GM19099 (cell line): ENCODE results near the gene ITGA4.

Experiments
- POLR2A ChIP-seq: IDR thresholded peaks from 3 replicates; pipeline ENCODE4 v1.6.1; 2011; ENCODE audit warnings: low read depth; ENCODE audit not compliant: insufficient read length; ENCODE audit errors: extremely low read depth

ITGA4 gene

DNA sequence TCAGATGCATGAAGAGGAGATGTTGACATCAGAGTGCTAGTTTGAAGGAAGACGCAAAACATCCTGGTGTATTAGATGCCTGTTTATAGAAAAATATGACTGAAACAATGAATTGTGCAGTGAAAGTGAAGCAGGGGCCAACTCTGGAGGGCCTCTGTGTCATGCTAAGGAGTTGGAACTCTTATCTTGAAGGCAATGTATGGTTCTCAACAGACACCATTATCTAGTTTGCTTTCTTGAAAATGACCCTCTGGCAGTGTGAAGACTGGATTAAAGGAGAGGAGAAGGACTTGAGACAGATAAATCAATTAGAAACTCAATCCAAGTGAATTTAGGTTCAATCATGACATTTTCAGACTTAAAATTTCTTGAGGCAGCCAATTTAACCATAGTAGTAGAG, 63.1 kb downstream of the ITGA4 start:
- no peak for TF ChIP-seq POLR2A

DNA sequence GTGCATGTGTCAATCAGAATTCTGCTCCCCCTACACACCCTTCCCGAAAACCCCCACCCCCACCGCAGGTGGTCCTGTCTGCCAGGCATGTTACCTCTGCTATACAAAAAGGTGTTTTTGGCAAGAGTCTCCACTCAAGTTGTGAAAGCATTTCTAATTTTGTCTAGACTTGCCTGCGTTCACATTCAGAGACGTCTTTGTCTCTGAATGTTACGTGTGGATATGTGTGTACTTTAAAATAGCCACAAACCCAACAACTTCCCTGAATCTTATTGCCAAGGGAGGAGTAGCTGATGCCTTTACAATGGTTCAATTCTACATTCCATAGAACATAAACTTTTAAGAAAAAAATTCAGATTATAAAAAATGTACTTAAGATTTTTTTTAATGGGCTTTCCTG, 66.6 kb downstream of the ITGA4 start:
- TF ChIP-seq POLR2A, result no peak

DNA sequence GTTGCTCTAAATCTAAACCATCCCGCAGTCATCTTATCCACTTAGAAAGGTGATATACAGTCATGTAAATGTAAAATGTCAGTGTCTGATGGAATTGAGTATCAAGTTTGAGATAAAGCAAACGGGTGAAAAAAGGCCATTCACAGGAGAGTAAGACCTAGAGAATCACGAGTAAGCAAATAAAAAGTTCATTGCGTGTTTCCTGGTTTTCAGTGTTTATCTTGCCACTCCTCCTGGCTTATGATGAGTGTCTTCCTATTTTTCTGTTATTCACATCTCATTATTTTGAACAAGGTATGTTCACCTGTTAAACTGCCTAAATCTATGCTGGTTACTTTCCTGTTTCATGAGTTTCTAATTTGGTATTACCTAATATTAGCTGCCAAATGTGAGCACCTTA, 68.8 kb downstream of the ITGA4 start:
- TF ChIP-seq POLR2A, result no peak

DNA sequence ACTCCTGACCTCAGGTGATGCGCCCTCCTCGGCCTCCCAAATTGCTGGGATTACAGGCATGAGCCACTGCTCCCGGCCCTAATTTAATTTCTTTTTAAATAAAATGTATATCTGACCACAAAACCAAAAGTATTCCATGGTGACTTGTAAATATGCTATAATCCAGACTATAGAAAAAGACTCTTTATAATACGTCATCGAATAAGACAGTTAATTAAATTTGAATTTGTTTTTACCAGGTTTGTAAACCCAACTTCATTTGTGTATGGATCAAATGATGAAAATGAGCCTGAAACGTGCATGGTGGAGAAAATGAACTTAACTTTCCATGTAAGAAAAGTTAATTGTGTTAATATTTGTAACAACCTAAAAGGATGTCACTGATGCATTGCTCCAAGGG, 69.9 kb downstream of the ITGA4 start:
- TF ChIP-seq POLR2A, result no peak

DNA sequence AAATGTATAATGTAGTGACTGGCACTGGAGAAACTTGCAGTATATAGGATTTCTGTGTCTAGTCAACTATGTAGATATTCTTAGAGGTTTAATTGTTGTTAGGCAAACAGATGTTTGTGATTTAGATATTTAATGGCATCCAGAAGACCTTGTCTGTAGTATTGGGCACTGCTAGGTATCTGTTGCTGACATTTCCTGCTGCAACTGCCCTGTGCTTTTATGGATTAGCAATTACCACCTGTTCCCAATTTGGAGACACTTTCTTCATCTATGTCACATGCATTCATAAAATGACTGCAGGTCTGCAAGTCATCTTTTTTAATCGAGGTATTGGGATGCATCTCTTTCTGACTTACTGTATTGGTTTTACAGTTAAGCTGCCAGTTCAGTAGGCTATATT, 71.3 kb downstream of the ITGA4 start:
- TF ChIP-seq POLR2A, result no peak

DNA sequence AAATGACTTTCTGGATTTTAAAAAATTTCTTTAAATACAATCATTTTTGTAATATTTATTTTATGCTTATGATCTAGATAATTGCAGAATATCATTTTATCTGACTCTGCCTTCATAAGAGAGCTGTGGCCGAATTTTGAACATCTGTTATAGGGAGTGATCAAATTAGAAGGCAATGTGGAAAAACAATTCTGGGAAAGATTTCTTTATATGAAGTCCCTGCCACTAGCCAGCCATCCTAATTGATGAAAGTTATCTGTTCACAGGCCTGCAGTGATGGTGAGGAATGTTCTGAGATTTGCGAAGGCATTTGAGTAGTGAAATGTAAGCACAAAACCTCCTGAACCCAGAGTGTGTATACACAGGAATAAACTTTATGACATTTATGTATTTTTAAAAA, 79.5 kb downstream of the ITGA4 start:
- no peak for TF ChIP-seq POLR2A

DNA sequence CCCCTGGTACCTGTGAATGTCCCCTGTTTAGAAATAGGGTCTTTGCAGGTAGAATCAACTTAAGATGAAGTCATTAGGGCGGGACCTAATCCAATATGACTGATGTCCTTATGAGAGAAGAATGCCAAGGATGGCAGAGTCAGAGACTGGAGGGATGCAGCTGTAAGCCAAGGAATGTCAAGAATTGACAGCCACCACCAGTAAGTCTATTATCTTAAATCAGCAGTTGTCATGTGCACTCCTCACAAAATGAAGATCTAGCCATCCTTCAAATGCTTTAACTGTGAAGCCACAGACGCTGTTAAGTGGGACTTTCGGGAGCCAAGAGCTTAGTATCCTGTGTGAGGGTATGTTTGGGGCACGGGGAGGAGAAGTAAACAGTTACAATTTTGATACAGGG, 83.2 kb downstream of the ITGA4 start:
- TF ChIP-seq POLR2A, result no peak

DNA sequence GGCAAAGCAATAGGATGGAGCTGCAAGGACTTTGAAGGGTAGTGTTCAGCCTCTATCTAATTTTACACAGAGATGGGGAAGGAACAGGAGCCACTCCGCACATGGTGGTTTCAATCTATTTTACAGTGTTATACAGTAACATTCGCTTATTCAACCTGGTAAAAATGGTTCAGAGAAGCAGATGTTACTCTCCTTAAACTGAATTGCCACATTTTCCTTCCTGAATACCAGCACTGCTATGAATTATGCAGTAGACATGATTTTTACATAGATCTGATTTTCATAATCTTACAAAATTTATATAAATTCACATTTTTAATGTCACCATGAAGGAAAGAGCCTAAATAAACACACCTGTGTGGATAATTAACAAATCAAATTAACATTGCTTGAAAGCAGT, 85.0 kb downstream of the ITGA4 start:
- no peak for TF ChIP-seq POLR2A

DNA sequence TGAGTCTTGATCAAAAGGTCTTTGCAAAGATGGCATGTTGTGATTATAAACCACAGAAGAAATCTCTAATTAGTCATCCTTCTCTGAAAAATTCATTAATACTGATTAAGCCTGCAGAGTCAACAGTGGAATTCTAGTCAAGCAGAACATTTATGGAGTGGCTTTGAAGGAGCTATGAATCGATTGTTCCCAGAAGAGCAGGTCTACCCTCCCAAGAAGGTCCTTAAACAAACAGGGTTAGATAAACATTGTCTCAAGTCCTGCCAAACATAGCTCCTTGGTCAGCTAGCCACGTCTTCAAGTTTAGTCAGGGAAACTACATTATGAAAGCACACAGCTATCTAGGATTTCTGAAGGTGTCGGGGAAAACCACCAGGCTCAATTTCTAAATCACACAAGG, 88.9 kb downstream of the ITGA4 start:
- no peak for TF ChIP-seq POLR2A

DNA sequence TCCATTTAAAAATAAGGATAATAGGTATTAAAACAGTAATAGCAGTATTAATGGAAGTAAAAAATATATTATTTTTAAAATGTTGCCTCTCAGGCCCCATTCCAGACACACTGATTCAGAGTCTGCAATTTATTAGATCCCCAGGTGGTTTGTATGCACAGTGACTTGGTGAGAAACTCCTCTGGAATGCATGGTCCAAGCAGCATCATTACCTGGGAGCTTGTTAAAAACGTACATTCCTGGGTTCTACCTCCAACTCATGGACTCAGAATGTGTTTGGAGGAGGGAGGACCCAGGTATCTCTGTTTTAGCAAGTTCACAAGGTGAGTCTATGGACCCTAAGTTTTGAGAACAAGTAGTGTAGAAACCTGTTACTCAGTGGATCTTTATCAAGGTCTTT, 95.6 kb downstream of the ITGA4 start:
- TF ChIP-seq POLR2A, result no peak

DNA sequence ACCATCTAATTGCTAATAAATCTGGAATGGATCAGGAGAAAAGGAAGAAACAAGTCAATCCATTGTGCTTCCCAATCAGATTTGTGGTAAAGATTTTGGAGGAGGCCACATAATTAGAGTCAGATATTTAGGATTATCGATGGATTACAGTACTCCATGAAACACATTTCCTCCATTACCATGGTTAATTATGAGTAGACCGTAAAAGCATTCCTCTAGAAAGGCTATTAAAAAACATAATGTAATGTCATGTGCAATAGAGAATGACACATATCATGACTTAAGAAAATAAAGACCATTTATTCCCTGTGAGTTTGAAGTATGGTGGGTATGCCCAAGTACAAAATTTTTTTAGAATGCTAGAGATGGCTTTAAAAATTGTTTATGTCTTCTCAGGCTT, 96.1 kb downstream of the ITGA4 start:
- TF ChIP-seq POLR2A, result no peak

DNA sequence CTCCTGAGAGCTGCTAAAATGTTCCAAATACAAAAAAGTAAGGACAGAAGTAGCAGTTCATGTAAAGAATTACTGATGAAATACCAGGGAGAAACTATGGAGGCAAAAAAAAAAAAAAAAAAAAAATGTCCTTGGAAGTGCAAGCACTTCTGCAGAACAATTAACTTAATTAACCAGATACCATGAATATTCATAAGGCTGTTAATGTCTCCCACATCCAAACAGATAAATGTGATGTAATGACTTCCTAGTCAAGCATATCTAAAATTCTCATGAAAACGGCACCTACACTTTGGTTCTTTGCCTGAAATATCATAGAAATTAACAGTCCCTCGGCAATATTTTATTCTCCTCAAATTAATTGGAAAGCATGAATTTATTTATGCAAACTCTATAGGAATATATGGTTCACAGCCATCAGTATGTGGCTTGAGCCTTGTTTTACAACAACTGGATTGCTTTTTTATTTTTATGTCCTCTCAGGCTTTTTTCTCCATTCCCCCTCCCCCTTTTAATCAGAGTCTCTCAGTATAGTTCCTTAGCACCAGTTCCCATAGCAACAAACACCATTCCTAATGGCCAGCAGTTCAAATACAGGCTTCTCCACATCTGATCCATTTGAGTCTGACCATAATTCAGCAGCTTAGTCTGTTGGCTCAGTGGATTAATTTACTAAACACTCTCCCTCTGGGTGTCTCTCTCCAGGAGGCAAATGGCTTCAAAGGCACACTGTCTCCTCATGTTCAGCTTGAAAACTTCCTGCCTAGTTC, 97.1 kb downstream of the ITGA4 start:
- TF ChIP-seq POLR2A, result no peak

DNA sequence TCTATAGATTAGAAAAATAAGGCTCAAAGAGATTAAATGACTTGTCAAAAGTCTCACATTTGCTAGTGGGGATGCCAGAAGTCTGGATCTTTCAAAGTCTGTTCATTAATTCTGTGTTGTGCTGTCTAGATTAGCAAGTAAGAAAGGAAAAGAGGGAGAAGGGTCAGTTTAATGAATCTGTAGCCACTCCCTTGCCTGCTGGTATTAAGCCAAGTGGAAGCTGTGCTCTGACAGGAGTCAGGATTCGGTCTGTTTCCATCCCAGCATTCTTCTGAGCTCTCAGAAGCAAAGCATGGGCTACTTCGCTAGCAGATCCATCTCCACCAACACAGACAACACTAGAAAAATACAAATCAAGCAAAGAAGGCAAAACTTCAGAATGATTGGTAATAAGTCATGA, 101.2 kb downstream of the ITGA4 start:
- TF ChIP-seq POLR2A, result no peak

DNA sequence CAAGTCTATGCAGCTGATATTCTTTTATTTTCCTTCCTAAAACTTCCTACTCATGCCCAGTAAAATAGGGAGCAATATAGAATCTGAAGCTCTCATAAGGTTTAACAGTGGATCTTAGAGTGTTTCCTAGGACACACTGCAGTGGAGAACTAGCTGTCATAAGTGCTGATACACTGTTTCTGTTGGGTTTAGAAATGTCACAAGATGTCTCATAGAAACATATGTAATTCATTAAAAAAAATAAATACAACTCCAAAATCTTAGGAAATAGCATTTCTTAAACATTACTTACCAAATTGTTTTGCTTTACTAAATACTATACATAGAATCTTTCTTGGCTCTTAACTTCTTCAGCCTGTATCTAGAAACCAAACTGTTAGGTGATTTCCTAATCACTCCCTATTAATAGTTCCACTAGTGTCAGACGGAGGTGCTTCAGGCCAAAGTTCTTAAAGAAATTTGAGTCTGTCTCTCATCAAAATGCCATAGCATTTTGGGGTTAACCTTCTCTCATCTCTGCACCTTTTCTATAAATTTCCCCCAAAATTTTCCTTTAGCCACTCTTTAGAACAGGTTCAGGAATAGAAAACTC, 106.0 kb downstream of the ITGA4 start:
- no peak for TF ChIP-seq POLR2A

DNA sequence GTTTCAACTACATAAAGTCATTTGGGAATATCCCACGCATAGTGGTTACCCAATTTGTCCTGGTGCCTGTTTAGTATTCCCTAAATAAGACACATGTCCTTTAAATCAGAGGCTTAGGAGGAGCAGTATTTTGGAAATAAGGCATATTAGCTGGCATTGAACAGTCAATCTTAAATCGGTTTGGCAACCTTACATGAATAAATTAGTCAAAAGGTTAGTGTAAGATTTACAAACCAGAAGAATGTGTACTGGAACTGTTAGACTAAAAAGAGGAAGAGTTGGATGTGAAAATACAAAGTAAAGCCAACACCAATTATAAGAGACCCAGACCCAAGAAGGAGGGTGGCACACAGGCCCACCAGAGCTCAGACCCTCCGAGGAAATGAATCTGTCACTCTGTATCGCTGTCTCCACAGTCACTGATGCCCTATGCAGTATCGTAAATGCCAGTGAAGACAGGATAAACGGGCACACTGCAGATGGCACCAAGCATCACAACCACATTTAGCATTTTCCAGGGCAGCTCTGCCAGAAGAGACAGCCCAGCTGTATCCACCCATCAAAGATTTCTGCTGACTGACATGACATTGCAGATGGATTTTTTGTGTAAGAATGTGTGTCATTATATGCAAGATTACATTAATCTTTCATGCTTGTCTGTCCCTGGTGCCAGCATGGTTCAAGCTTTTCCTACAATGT, 109.3 kb downstream of the ITGA4 start:
- TF ChIP-seq POLR2A, result no peak

DNA sequence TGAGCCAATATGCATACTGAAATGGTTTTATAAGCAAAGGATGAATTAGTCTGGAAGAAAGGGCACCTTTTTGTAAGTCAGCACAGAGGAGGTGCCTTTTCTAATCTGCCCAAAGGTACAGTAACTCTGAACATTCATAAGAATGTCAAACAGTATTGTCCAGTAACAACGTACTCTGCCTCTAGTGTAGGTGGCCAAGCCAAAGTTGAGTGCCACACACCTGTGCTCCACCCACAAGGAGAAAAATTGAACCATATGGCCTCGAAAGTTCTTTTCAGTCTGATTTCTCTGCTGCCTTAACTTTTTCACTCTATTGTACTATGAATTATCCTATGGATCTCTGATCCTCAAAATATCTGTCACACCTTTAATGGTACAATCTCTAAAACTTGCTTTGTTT, 112.9 kb downstream of the ITGA4 start:
- TF ChIP-seq POLR2A, result no peak
